ENCODE results near the gene SETD3. TPM values are rescaled to one million over a fixed set of nuclear protein-coding genes. Genes with fewer than 3 reads are reported as not detected.

The SETD3 gene
- total and polyA plus RNA-seq, 9 donors, result 27.9 to 133 (median 79.2) TPM

- Histone ChIP-seq H3K36me3 (no peaks in the 10 kb centered on the region), H3K9me3 (no peaks in the 10 kb centered on the region), H3K27ac (no peak overlapping the region), H3K4me3 (no peak overlapping the region), H3K4me1 (ENCODE audit: insufficient read depth) (no peaks in the 10 kb centered on the region), H3K27me3 (no peaks in the 10 kb centered on the region)
- TF ChIP-seq POLR2A (IDR thresholded peaks at IDR 0.05), result no peak
- no peak for TF ChIP-seq EP300 (IDR thresholded peaks at IDR 0.05)
- no peak for TF ChIP-seq CTCF (IDR thresholded peaks at IDR 0.05)
- no peak for DNase-seq
- 83 to 91% (median 89%) methylated on average over 7 of the region's 7 CpGs for WGBS, 3 donors
- intact Hi-C loops (cut with DNase I), result no loop called here
These were observed 126.3 kb downstream of the SETD3 start for GRCh38 chr14:99354166-99354875.

DNA sequence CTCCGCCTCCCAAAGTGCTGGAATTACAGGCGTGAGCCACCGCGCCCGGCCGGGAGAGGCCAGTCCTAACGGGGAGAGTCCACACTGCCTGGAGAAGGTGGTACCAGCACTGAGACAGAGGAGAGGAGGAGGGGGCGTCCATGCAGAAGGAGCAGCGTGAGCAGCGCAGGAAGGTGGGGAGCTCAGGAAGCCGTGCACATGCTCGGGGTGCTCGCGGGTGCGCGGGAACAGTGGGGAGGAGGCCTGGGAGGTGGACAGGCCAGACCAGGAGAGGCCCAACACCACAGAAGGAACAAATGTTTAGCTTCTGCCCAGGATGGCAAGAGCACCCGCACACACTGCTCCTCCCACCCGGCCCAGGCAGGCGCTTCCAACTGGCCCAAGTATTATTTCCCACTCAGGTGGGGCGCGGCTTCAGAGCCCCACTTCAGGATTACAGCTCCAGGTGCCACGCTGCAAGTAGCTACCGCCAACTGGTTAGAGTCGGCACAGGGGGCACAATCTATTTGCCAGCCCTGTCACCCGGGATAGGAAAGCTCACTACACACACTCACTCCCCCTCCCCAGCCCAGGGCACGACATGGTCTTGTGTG, 127.9 kb downstream of the SETD3 start:
- Histone ChIP-seq H3K9me3 (no peaks in the 10 kb centered on the region), H3K27ac (no peak overlapping the region), H3K4me1 (ENCODE audit: insufficient read depth) (no peaks in the 10 kb centered on the region), H3K36me3 (no peaks in the 10 kb centered on the region), H3K4me3 (no peak overlapping the region), H3K27me3 (no peaks in the 10 kb centered on the region)
- TF ChIP-seq CTCF (IDR thresholded peaks at IDR 0.05) (no peak), POLR2A (IDR thresholded peaks at IDR 0.05) (no peak), EP300 (IDR thresholded peaks at IDR 0.05) (no peak)
- WGBS, 3 donors, result 88 to 92% (median 88%) methylated on average over 26 of the region's 26 CpGs
- DNase-seq, result no peak
- intact Hi-C loops (cut with DNase I), result no loop called here

DNA sequence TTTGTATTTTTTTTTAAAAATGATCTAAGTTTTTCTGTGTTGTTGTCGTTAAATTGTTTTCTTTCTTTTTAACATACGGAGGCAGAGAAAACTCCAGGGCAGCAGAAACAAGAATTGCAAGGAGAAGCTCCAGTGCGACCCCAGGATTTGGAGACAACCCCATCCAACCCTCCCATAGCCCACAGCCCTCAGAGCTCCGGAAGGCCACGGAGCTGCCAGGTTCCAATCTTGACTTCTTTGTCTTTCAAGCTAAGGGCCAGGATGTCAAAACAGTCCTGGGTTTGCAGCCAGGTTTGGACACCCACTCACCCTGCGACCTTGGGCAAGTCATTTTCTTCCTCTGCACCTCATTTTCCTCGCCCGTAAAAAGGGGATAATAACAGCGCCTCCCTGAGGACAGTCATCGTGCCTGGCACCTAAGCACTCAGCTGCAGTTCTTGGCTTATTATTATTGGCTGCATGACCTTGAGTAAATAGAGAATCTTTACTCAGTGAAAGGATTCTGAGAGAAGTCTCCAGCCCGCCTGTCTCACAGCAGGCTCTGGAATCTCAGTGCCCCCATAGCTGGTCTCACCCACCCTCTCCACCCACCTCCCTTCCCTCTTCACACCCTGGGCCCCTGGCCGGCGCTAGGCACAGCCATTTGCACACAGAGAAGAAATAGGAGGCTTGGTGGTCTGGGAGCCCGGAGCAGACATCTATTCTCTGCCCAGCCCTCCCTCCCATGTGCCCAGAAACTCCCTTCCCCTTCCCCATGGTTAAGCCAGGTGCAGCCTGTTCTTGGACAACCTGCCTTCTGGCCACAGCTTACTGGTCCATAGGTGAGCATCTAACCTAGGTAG, 129.3 kb downstream of the SETD3 start:
- no peaks in the 10 kb centered on the region for H3K27me3 ChIP-seq
- 13 to 33% (median 19%) methylated on average over 14 of the region's 14 CpGs for WGBS, 3 donors
- no peaks in the 10 kb centered on the region for H3K36me3 ChIP-seq
- intact Hi-C loops (cut with DNase I), result no loop called here
- H3K27ac ChIP-seq, result no peak overlapping the region
- H3K4me3 ChIP-seq, result no peak overlapping the region
- TF ChIP-seq CTCF (IDR thresholded peaks at IDR 0.05) (no peak), POLR2A (IDR thresholded peaks at IDR 0.05) (no peak), EP300 (IDR thresholded peaks at IDR 0.05) (no peak)
- H3K9me3 ChIP-seq, result no peaks in the 10 kb centered on the region
- no peak for DNase-seq
- no peaks in the 10 kb centered on the region for H3K4me1 ChIP-seq (ENCODE audit: insufficient read depth)

GRCh38 chr14:99350751-99351150, 129.9 kb downstream of the SETD3 start:
- H3K9me3 ChIP-seq, result no peaks in the 10 kb centered on the region
- WGBS, 3 donors, result 58 to 69% (median 61%) methylated on average over 12 of the region's 12 CpGs
- no peaks in the 10 kb centered on the region for H3K4me1 ChIP-seq (ENCODE audit: insufficient read depth)
- H3K27me3 ChIP-seq, result no peaks in the 10 kb centered on the region
- H3K4me3 ChIP-seq, result no peak overlapping the region
- H3K36me3 ChIP-seq, result no peaks in the 10 kb centered on the region
- intact Hi-C loops (cut with DNase I), result no loop called here
- H3K27ac ChIP-seq, result no peak overlapping the region
- DNase-seq, result no peak
- TF ChIP-seq CTCF (IDR thresholded peaks at IDR 0.05) (no peak), POLR2A (IDR thresholded peaks at IDR 0.05) (no peak), EP300 (IDR thresholded peaks at IDR 0.05) (no peak)

Data from ovary (tissue), 9 donors.